ENCODE data around the gene ADCY5. TPM values are rescaled to one million over a fixed set of nuclear protein-coding genes. Genes with fewer than 3 reads are reported as not detected.

Gene ADCY5
- total and polyA plus RNA-seq, 2 donors (not counting 1 experiment from before 2014, with no cell fraction given) = not detected

DNA sequence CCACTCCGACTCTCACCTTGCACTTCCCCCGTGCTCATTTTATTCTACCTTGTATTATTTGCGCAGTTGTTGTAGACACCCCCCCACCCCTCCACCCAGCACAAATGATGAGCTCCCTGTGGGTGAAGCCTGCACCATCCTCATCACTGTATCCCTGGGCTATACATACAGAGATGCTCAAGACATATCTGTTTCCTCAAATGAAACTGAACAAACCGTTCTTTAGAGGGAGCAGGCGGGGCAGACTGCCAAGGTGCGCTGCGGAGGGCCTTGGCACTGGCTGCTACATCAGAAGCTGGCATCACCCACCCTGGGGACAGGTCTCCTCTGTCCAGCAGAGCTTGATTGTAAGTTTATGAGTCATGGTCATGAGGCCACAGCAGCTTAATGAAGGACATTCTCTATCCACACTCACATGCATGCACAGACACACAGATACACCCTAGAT is 29.0 kb downstream of the ADCY5 start:
- Mint-ChIP-seq H3K4me1 (no peaks in the 10 kb centered on the region), H3K27ac (no peak overlapping the region), H3K27me3 (peaks cover 3% of the 10 kb centered on the region), H3K9me3 (ENCODE audit: insufficient read depth) (no peaks in the 10 kb centered on the region), H3K4me3 (no peak overlapping the region)
- H3K9me3 ChIP-seq (ENCODE audit: control extremely low read depth in 1 of 3, control insufficient read depth in 2 of 3, insufficient read depth in 1 of 3, low read length in 2 of 3) = no peaks in the 10 kb centered on the region
- TF ChIP-seq, protein P1, sequence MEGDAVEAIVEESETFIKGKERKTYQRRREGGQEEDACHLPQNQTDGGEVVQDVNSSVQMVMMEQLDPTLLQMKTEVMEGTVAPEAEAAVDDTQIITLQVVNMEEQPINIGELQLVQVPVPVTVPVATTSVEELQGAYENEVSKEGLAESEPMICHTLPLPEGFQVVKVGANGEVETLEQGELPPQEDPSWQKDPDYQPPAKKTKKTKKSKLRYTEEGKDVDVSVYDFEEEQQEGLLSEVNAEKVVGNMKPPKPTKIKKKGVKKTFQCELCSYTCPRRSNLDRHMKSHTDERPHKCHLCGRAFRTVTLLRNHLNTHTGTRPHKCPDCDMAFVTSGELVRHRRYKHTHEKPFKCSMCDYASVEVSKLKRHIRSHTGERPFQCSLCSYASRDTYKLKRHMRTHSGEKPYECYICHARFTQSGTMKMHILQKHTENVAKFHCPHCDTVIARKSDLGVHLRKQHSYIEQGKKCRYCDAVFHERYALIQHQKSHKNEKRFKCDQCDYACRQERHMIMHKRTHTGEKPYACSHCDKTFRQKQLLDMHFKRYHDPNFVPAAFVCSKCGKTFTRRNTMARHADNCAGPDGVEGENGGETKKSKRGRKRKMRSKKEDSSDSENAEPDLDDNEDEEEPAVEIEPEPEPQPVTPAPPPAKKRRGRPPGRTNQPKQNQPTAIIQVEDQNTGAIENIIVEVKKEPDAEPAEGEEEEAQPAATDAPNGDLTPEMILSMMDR (IDR thresholded peaks at IDR 0.05) = no peak
- no peak for TF ChIP-seq EZH2 (IDR thresholded peaks at IDR 0.05; ENCODE audit: borderline replicate concordance, insufficient read depth, low read depth, low read length, poor library complexity, severe bottlenecking)
- no peak overlapping the region for H3K4me2 ChIP-seq (replicated peaks; ENCODE audit: low read depth, low read length, poor library complexity, severe bottlenecking)
- H3K9ac ChIP-seq (ENCODE audit: low read length) = no peak overlapping the region
- WGBS (ENCODE audit: insufficient coverage) = 96% methylated on average over 7 of the region's 7 CpGs
- no peaks in the 10 kb centered on the region for H3K79me2 ChIP-seq (ENCODE audit: control insufficient read depth, insufficient read depth, low read length)
- no peaks in the 10 kb centered on the region for H4K20me1 ChIP-seq (ENCODE audit: control insufficient read depth, insufficient read depth, low read length, poor library complexity, severe bottlenecking)
- H3K27me3 ChIP-seq (replicated peaks in 1 of 4; ENCODE audit: control extremely low read depth in 1 of 4, control insufficient read depth in 3 of 4, insufficient read depth in 4 of 4, low read length in 3 of 4) = no peaks in the 10 kb centered on the region
- H2AFZ ChIP-seq (ENCODE audit: insufficient read depth, low read depth, low read length, poor library complexity, severe bottlenecking) = no peak overlapping the region
- no peak overlapping the region for H3K27ac ChIP-seq (ENCODE audit: low read length in 2 of 2)
- H3K4me1 ChIP-seq (ENCODE audit: control insufficient read depth in 2 of 2, insufficient read depth in 2 of 2, low read length in 2 of 2) = no peaks in the 10 kb centered on the region
- ChIA-PET POLR2A (no interaction called here), CTCF (no interaction called here)
- no peaks in the 10 kb centered on the region for H3K36me3 ChIP-seq (replicated peaks in 1 of 2; ENCODE audit: control extremely low read depth in 1 of 2, control insufficient read depth in 1 of 2, extremely low read depth in 1 of 2, insufficient read depth in 2 of 2, low read length in 1 of 2)
- no peak for DNase-seq
- intact Hi-C loops (cut with micrococcal nuclease) = no loop called here
- ATAC-seq (ENCODE audit: low read depth) = no peak
- H3K4me3 ChIP-seq (ENCODE audit: control extremely low read depth in 1 of 5, extremely low read depth in 1 of 5, insufficient read depth in 1 of 5, low read depth in 2 of 5, low read length in 4 of 5) = no peak overlapping the region

DNA sequence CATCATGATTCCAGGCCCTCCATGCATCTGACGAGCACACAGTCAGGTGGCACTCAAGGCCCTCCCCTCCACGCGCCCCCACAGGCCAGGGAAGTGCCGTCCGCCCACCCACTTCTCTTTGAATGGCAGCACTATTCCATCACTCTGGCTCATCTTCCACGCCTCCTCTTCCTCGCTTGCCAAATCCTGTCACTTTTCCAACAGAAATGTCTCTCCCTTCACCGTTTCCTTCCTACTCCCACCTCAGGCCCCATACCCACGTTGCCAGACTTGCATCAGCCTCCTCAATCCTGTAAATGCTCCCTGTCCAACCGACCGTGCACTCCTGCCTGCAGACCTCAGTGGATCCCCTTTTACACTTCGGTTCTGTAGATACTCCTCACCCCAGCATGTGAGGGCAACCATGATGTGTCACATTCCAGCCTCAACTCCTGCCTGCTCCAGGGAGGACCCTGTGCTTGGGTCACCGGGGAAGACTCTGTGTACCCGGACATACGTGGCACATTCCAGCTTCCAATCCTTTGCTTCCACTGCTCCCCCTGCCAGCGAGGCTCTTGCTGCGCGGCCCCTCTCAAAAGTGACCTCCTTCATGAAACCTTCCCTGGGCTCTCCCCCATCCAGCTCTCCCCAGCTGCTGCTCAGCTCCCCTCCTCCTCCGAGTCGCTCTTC is 29.6 kb downstream of the ADCY5 start:
- no peak overlapping the region for H3K27ac Mint-ChIP-seq
- Histone ChIP-seq H3K4me3 (ENCODE audit: control extremely low read depth in 1 of 5, extremely low read depth in 1 of 5, insufficient read depth in 1 of 5, low read depth in 2 of 5, low read length in 4 of 5) (no peak overlapping the region), H3K27ac (ENCODE audit: low read length in 2 of 2) (no peak overlapping the region), H3K27me3 (replicated peaks in 1 of 4; ENCODE audit: control extremely low read depth in 1 of 4, control insufficient read depth in 3 of 4, insufficient read depth in 4 of 4, low read length in 3 of 4) (no peaks in the 10 kb centered on the region), H4K20me1 (ENCODE audit: control insufficient read depth, insufficient read depth, low read length, poor library complexity, severe bottlenecking) (no peaks in the 10 kb centered on the region), H3K36me3 (replicated peaks in 1 of 2; ENCODE audit: control extremely low read depth in 1 of 2, control insufficient read depth in 1 of 2, extremely low read depth in 1 of 2, insufficient read depth in 2 of 2, low read length in 1 of 2) (no peaks in the 10 kb centered on the region), H3K79me2 (ENCODE audit: control insufficient read depth, insufficient read depth, low read length) (no peaks in the 10 kb centered on the region), H3K9me3 (ENCODE audit: control extremely low read depth in 1 of 3, control insufficient read depth in 2 of 3, insufficient read depth in 1 of 3, low read length in 2 of 3) (no peaks in the 10 kb centered on the region), H3K4me2 (replicated peaks; ENCODE audit: low read depth, low read length, poor library complexity, severe bottlenecking) (no peak overlapping the region), H3K9ac (ENCODE audit: low read length) (no peak overlapping the region), H2AFZ (ENCODE audit: insufficient read depth, low read depth, low read length, poor library complexity, severe bottlenecking) (no peak overlapping the region), H3K4me1 (ENCODE audit: control insufficient read depth in 2 of 2, insufficient read depth in 2 of 2, low read length in 2 of 2) (no peaks in the 10 kb centered on the region)
- CTCF ChIA-PET = no interaction called here
- intact Hi-C loops (cut with micrococcal nuclease) = no loop called here
- POLR2A ChIA-PET = no interaction called here
- TF ChIP-seq, protein P1 (IDR thresholded peaks at IDR 0.05) = no peak
- TF ChIP-seq EZH2 (IDR thresholded peaks at IDR 0.05; ENCODE audit: borderline replicate concordance, insufficient read depth, low read depth, low read length, poor library complexity, severe bottlenecking) = no peak
- H3K27me3 Mint-ChIP-seq = peaks cover 3% of the 10 kb centered on the region
- no peaks in the 10 kb centered on the region for H3K9me3 Mint-ChIP-seq (ENCODE audit: insufficient read depth)
- H3K4me3 Mint-ChIP-seq = no peak overlapping the region
- ATAC-seq (ENCODE audit: low read depth) (no peak), DNase-seq (no peak)
- no peaks in the 10 kb centered on the region for H3K4me1 Mint-ChIP-seq
- 84% methylated on average over 20 of the region's 20 CpGs for WGBS (ENCODE audit: insufficient coverage)
